GM18868 (cell line): ENCODE data around the gene MAP3K6.

Experiments used
- ATAC-seq: cut with Tn5 transposase; IDR thresholded peaks from one replicate; pipeline ENCODE4 v1.9.1; 2021; ENCODE audit warnings: mild to moderate bottlenecking, moderate library complexity; ENCODE audit not compliant: unreplicated experiment

MAP3K6 gene

DNA sequence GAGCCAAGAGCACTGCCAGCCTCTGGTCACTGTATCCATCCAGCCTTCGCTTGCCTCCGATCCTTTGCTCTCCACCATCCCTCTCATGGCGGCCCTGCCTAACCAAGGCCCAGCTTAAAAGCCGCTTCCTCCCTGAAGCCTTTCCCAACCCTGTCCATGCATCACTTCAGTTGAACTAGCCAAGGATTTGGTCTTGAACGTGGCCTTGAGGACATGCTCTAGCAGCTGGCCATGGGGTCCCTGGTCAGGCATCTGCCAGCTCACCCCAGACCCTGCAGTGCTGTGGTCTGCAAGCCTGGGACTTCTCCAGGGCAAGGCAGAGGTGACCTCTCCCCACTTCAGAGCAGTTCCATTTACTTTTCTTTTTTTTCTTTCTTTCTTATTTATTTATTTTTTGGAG, 30.0 kb downstream of the MAP3K6 start:
- no peak for ATAC-seq

DNA sequence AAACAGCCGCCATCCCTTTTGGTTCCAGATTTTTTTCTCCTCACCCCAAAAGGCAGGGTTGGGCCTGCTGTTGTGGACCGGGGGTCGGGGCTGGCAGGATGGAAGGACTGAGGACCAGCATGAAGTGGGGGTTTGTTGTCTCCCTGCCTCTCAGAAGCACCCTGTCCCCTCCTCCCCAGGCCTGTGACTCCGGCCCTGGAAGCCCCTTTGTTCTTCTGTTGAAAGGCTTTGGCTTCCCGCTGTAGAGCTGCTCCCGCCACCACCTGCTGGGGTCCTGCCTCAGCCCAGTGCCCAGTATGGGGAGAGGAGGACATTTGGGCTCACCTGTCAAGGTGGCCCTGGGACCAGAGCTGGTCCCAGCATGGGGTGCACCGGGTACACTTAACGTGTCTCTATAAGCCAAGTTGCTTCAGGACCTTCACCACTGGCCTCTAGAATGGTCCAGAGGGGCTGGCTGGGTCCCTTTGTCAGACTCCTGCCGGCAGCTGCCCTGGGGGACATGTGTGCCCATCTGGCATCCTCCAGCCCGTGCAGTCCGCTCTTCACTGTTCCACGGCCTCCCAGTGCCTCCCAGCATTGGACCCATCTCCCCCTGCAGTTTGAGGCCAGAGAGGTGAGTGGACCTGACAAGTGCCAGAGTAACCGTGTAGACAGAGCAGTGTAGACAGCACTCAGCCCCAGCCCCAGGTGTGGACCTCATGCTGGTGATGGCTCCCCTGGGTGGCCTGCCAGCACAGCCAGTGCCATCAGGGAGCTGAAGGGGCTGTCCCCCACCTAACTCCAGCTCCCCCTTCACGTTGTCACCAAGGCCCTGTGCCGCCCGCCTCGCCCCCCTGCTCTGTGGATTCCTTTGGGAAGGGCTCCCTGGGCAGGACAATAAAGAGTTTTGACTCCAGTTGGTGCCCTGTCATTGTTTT, 31.0 kb downstream of the MAP3K6 start:
- no peak for ATAC-seq

DNA sequence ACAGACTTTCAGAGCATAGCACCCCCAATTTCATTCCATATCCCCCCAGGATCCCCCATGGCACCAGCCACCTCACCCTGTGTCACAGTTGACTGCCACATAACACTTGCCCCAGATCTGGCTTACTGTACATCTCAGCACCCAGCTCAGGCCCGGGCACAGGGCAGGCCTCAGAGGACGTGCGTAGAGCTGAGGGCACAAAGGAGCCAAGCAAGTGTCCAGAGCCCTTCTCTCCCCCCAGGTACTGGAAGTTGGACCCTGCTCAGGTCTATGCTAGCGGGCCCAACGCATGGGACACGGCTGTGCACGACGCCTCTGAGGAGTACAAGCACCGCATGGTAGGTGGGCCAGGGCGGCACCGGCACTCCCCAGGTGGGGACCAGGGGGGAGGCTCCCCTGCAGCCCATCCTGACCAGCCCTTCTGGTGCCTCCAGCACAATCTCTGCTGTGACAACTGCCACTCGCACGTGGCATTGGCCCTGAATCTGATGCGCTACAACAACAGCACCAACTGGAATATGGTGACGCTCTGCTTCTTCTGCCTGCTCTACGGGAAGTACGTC, 33.0 kb downstream of the MAP3K6 start:
- ATAC-seq, result no peak

DNA sequence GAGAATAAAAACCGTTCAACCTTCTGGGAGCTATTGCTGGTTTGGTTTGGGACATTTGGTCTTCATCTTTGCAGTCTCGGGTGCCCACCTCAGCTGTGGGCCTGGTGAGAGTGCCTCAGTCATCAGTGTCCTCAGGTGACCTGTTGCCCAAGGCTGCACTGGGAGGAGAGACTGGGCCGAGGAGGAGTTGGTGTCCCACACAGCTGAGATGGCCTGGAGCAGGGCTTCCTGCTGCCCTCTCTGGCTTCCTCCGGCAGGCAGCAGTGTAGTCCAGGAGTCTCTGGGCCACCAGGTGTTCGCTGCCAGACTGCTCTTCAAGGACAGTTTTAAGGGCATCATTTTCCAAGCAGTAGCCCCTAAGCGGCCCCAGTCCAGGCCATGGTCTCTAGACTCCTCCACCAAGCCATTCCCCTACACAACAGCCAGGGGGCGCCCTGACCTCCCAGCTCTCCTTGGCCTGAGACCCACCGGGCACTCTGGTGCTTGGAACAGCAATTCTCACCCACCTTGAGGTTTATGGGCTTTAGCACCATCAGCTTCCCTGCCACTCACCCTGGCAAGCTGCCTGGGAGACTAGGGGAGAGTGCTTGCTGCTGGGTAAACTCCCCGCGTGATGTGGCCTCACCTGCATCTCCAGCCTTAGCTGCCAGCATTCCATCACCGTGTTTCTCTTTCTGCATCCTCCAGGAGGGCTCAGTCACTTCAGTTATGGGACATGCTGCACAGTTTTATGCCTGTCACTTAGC, 34.1 kb downstream of the MAP3K6 start:
- ATAC-seq, result no peak

DNA sequence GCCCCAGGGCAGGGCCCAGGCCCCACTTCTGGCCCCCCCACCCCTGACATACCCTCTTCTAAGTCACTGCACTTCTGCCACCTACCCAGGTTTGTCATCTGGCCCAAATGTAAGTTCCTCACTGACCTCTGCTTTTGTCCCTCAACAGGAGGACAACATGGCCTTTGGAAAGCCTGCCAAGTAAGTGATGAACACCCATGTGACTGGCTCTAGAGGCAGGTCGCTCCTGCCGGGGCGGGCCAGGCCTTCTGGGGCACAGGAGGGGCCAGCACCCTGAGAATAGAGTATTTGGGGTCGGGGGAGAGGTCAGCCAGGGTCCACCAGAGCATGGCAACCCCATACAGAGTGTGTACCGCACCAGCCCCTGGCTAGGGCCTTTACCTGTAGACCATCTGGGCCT, 34.8 kb downstream of the MAP3K6 start:
- ATAC-seq, result no peak

DNA sequence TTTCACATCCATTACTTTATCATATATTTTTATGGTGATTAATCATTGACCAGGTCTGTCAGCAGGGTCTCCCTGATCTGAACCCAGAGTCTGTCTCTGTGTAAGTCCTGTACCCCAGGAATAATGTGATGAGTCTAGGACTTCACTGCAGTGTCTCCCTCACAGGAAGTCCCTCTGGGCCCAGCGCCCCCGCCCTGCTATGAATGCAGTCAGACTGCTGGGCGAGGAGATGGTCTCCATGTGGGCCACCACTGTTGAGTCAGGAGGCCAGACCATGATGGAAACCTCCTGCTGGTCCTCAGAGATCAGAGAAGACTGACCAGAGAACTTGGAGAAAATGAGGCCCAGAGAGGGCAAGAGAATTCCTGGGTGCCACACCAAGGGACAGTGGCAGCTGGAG, 35.3 kb downstream of the MAP3K6 start:
- no peak for ATAC-seq

DNA sequence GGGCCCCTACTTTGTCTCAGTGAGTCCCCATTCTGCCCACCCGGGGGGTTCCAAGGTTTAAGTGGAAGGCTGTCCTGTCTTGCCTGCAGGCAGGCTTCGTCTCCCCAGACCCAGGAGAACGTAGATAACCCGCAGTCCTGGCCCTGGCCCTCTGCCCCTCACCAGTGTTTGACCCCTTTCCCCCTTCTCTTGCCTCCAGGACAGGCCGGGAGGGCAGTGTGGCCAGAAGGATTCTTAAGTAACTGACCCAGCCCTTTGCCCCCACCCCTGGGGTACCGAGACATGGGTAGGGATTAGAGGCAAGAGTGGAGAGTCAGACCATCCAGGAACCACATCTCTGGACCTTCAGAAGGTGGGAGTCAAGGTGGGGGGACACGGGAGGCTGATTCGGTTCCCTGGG, 36.0 kb downstream of the MAP3K6 start:
- no peak for ATAC-seq

DNA sequence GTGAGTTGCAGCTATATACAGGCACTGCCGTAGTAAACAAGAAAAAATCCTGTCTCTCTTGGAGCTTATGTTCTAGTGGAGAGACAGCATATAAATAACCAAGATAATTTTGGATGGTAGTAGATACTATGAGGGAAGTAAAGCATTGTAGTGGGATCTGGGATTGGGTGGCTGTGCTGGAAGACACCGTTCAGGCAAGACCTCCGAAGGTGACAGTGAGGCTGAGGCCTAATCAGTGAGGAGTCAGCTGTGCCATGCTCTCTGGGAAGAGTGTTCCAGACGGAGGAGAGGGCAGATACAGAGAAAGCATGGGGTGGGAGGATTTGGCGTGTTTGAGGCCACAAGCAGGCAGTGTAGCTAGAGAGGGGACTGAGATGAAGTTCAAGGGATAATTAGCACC, 38.8 kb downstream of the MAP3K6 start:
- ATAC-seq, result no peak

DNA sequence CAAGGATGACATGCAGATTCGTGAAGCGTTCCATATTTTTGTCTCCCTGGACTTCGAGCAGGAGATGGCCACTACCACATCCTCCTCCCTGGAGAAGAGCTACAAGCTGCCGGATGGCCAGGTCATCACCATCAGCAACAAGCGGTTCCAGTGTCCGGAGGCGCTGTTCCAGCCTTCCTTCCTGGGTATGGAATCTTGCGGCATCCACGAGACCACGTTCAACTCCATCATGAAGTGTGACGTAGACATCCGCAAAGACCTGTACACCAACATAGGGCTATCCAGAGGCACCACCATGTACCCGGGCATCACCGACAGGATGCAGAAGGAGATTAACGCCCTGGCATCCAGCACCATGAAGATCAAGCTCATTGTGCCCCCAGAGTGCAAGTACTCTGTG, 41.5 kb downstream of the MAP3K6 start:
- no peak for ATAC-seq

DNA sequence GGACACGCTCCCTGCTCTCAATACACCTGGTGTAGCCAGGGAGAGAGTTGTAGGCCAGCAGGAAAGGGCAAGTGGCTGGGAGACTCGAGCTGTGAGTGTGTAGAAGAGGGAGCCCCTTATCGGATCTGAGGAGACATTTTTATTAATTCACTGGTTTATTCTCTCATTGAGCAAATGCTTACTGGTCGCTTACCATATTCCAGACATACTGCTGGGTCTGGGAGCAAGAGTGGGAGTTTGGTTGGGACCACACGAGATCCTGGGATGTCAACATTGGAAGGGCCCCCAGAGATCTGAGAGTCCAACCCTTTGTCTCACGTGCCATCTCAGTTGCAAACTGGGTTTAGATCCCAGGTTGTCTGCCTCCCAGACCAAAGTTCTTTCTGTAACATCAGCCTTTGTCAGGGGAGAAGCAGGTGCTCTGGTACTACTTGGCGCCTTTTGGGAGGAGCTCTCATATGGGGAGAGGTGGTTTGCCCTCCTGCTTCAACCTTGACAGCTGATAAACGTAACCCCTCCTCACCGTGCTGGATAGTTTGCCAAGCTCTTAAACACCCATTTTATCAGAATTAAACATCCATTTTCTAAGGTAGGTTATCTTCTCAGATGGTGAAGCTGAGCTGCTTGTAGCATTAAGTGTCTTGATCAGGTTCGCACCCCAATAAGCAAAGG, 44.1 kb downstream of the MAP3K6 start:
- ATAC-seq, result no peak

DNA sequence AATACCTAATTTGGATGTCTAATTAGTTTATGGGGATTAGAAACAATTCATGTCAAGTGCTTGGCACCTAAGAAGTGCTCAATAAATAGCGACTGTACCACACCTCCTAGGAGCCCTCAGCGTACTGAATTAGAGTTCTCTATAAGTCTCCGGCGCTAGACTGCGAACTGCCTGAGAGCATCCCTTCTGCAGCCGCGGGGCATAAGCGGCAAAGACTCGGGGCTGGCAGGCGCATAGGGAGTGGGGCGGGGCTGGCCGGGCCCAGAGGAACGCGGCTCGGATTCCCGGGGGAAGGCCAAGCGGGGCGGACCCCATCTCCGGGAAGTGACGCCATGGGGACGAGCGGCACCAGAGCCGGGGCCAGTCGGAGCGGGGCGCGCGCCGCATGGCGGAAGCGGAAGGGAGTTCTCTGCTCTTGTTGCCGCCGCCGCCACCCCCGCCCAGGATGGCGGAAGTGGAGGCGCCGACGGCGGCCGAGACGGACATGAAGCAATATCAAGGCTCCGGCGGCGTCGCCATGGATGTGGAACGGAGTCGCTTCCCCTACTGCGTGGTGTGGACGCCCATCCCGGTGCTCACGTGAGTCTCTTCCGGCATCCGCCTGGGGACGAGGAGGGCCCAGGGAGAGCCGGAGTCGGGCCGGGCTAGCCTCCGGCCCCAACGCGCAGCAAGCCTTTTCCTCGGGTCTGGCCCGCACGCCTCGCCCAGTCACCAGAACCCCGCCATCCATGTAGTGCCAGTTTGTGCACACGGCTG, 44.8 kb downstream of the MAP3K6 start, which contains the start of gene TMEM222:
TSS of gene TMEM222 (plus strand) at position 351 of the 756 bp plus-strand sequence. CDS start at position 386, 35 bp downstream.
- peak; percentile 89 for ATAC-seq

DNA sequence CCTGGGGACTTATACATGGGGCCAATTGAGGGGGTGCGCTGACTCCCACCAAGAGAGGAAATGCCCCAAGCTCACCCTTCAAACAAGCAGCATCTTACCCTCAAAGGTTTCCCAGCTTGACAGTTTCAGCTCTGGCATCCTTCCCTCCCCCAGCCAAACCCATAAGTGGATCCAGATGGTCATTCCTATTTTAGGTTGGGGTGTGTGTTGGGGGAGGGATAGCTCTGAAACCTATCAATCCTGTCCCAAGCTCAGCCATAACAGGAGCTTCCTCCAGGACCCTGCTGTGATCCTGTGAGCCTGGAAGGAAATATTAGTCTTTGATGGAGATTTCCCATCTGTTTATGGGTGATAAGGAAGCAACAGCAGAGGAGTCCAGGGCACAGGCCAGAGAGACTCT, 48.2 kb downstream of the MAP3K6 start:
- ATAC-seq, result no peak

DNA sequence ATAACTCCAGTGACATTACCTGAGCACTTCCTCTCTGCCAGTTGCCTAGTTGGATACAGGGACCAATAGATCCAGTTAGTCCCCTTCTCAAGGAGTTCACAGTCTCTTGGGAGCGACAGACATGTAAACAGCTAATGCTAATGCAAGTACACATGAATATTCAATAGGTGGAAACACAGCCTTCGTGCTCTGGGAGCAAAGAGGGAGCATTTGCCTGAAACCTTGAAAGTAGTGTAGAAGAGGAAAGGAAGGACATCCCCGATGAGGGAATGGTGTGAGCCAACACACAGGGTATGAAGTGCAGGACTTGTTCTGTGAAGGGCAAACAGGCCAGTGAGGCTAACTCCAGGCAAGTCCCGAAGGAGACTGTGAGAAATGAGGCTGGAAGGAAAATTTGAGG, 48.6 kb downstream of the MAP3K6 start:
- ATAC-seq, result no peak

DNA sequence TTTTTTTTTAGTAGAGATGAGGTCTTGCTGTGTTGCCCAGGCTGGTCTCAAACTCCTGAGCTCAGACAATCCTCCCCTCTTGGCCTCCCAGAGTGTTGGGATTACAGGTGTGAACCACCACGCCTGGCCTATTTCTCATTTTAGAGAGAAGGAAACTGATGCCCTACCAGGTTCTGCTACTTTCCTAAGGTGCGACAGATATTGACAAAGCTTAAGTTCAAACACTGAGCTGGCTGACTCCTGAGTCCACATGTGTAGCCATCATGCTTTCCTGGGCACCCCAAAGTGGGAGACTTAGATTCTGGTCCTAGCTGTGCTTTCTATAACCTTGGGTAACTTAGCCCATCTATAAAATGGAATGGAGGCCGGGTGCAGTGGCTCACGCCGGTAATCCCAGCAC, 49.9 kb downstream of the MAP3K6 start:
- ATAC-seq, result no peak

DNA sequence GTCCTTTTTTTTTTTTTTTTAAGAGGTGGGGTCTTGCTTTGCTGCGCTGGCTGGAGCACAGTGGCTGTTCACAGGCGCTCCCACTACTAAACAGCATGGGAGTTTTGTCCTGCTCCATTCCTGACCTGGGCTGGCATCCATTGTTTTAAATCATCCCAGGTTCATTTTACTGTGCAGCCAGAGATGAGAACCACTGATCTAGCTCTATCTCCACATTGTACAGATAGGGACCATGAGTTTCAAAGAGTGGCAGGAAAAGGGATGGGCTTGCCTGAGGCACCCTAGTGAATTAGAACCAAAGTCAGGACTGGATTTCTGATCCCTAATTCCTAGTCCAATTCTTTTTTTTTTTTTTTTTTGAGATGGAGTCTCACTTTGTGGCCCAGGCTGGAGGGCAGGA, 52.0 kb downstream of the MAP3K6 start:
- no peak for ATAC-seq

DNA sequence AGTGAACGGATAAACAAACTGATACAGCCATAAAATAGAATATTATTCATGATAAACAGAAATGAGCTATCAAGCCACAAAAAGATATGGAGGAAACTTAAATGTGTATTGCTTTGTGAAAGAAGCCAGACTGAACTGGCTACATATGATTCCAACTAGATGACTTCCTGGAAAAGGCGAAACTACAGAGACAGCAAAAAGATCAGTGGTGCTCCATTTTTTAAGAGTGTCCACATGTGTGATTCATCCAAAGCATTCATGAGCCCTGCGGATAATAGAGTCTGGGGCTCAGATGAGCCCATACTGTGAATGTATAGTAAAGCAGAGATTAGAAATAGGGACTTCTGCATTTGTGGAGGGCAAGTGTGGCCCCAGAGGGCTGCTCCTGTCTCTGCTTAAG, 52.6 kb downstream of the MAP3K6 start:
- ATAC-seq, result no peak

DNA sequence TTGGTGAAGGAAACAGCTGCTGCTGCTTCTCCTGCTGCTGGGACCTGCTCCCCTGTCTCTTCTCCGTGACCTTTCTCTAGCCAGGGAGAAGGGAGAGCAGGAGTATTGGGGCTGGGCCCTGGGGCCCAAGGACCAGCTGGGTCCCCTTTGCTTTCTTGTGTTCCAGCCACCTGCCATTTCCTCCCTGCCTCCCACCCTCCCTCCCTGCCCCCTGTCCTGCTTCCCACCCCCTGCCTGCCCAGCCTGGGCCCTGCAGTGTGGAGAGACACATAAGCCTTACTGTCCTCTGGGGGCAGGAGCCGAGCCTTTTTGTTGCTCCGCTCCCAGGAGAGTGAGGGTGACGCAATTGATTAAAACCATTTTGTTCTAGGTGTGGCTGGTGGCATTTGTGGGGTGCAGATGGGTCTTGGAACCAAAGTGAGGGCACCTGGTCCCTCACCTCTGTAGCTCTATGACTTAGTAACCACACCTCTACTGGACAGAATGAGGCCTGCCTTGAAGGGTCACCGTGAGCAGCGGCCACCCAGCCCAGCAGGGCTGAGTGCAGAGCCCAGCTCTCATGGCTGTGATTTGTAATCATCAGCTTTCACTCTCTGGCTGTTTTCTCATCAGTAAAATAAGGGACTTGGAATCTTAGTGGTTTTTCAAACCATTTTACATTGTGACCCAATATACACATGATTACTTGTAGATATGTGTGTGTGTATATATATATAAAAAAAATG, 58.7 kb downstream of the MAP3K6 start:
- ATAC-seq, result no peak

DNA sequence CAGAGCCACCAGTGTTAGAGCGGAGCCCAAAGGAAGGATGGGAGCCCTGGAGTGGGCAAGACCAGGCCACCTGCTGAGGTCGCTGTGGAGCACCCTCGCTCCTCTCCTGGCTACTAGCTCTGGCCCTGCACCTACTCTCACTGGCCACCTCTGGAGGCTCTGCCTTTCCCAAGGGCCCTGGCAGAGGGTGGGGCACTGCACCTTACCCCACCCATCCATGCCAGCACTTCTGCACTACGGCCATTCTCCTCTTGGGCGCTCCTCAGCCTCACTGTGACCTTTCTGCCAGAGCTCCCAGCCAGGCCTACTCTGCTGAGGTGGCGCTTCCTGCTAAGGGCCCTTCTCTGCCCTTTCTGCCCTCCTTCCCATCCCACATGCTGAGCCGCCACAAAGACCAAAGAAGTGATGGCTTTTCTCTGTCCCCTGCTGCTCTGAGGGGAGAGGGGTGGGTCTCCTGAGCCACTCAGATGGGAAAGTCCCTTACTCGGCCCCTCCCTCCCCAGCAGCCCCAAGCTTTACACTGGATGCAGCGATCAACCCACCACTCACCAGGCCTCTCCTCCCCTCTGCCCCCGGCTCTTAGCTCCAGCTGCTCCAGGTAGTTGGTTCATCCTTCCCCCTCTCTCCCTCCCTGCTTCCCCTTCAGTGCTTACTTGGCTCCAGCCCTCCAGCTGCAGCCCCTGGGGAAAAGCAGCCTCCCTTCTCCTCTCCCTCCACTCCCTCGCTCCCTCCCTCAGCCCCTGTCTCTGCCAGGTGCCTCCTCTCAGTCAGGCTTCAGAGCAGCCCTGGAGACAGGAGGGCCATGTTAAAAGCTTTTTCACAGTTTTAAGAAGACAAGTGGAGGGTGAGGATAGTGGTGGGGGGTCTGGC, 59.6 kb downstream of the MAP3K6 start:
- no peak for ATAC-seq

DNA sequence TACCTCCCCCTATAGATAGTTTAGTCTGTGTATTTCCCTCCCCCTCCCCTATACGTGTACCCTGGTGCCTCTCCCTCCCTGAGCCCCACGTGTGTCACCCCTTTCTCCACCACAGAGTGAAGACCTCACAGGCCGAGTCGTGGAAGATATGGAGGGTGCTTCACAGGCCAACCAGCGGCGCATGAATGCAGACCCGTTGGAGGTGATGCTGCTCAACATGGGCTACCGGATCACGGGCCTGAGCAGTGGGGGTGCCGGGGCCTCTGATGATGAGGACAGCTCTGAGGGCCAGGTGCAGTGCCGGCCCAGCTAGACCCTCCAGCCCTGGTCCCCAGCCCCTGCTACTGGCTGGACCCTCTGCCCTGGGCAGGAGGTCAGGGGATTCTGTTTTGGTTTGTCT, 60.7 kb downstream of the MAP3K6 start:
- ATAC-seq, result no peak
